ENCODE data around the gene TSPAN9. TPM values are rescaled to one million over a fixed set of nuclear protein-coding genes. Genes with fewer than 3 reads are reported as not detected.

TSPAN9 gene
- total RNA-seq, 2 donors from 2014 or later = 39.5 to 50.2 TPM

DNA sequence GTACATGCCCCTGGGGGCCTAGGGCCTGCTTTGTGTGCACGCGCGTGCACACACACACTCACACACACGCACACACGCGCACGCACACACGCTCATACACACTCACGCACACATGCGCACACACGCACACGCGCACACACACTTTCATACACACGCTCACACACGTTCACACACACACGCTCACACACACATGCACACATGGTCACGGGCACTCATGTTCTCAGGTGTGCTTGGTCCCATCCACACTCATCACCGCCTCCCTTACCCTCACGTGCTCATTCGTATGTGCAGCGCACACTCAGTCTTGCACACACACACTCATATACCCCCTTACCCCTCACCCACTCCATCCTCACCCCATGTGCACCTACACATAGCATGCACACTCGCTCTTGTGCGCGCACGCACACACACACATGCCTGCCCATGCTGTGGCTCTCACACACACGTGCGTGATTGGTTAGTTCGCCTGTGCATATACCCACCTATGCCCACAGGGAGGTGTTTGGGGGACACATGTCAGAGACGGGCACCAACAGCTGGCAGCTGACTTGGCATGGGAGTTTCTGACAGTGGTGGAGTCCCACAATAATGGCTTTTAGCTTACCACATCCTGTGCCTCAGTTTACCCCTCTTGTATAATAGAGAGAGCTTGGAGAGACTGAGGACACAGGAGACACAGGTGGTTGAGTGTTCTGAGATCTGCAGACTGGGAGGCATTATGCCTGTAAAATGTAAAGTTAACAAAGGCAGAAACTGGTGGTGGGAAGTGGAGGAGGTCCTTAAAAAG lies 28.7 kb downstream of the TSPAN9 start:
- Histone ChIP-seq H3K4me3 (no peak overlapping the region), H3K4me1 (ENCODE audit: control insufficient read depth in 1 of 2, low read depth in 2 of 2) (peaks cover 7 to 38% of the 10 kb centered on the region in 2 donors), H3K27me3 (replicated peaks; ENCODE audit: insufficient read depth) (no peaks in the 10 kb centered on the region), H3K36me3 (no peaks in the 10 kb centered on the region), H3K27ac (no peak overlapping the region), H3K9me3 (no peaks in the 10 kb centered on the region)
- ATAC-seq (ENCODE audit: insufficient number of reproducible peaks, low FRiP score, low read depth) = no peak
- no peak for DNase-seq (ENCODE audit: low spot score)
- TF ChIP-seq, protein P1, sequence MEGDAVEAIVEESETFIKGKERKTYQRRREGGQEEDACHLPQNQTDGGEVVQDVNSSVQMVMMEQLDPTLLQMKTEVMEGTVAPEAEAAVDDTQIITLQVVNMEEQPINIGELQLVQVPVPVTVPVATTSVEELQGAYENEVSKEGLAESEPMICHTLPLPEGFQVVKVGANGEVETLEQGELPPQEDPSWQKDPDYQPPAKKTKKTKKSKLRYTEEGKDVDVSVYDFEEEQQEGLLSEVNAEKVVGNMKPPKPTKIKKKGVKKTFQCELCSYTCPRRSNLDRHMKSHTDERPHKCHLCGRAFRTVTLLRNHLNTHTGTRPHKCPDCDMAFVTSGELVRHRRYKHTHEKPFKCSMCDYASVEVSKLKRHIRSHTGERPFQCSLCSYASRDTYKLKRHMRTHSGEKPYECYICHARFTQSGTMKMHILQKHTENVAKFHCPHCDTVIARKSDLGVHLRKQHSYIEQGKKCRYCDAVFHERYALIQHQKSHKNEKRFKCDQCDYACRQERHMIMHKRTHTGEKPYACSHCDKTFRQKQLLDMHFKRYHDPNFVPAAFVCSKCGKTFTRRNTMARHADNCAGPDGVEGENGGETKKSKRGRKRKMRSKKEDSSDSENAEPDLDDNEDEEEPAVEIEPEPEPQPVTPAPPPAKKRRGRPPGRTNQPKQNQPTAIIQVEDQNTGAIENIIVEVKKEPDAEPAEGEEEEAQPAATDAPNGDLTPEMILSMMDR (IDR thresholded peaks at IDR 0.05) = no peak

DNA sequence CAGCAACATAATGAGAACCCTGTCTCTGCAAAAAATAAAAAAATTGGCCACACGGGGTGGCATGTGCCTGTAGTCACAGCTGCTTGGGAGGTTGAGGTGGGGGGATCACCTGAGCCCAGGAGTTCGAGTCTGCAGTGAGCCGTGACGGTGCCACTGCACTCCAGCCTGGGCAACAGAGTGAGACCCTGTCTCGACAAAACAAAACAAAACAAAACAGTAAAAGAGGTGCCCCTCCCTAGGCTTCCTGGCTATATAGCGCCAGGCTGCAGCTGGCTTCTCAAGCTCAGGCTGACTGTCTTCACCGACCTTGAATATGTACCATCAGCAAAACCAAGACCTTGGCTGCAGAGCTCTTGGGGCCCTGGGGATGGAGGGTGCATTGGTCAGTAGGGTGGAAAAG lies 29.4 kb downstream of the TSPAN9 start:
- ATAC-seq (ENCODE audit: insufficient number of reproducible peaks, low FRiP score, low read depth) = no peak

DNA sequence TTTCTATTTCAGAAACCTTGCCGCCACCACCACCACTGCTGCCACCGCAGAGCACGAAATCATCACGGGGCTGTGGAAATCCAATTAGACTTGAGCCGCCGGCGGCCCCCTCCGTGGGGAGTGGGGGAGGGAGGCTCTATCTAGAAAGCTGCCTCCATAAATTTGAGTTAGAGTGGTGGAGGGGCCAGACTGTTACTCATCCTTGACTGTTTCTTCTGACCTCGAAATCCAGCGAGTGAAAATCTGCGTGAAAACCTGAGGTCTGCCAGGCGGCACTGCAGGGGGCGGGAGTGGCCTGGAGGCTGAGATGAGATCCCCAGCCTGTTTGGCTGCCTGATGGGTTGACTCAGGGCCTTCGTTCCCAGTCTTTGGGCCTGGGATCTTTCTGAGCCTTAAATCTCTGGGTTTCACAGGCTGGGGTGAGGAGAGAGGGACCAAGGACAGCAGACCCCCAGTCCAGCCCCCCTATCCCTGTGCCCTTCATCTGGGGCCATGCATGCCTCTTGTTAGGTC lies 29.9 kb downstream of the TSPAN9 start:
- ATAC-seq (ENCODE audit: insufficient number of reproducible peaks, low FRiP score, low read depth) (no peak), DNase-seq (ENCODE audit: low spot score) (no peak)
- Histone ChIP-seq H3K27me3 (replicated peaks; ENCODE audit: insufficient read depth) (no peaks in the 10 kb centered on the region), H3K9me3 (no peaks in the 10 kb centered on the region), H3K27ac (no peak overlapping the region), H3K4me3 (no peak overlapping the region), H3K36me3 (peaks cover 3% of the 10 kb centered on the region), H3K4me1 (ENCODE audit: control insufficient read depth in 1 of 2, low read depth in 2 of 2) (peaks cover under 1 to 26% of the 10 kb centered on the region in 2 donors)
- TF ChIP-seq, protein P1 (IDR thresholded peaks at IDR 0.05) = no peak

More for the DNA sequence above, 29.4 kb downstream of the TSPAN9 start:
- no peaks in the 10 kb centered on the region for H3K9me3 ChIP-seq
- TF ChIP-seq, protein P1 (IDR thresholded peaks at IDR 0.05) = no peak
- DNase-seq (ENCODE audit: low spot score) = no peak
- H3K27ac ChIP-seq = no peak overlapping the region
- peaks cover 3% of the 10 kb centered on the region for H3K36me3 ChIP-seq
- H3K4me1 ChIP-seq (ENCODE audit: control insufficient read depth in 1 of 2, low read depth in 2 of 2) = peaks cover 6 to 31% of the 10 kb centered on the region in 2 donors
- H3K4me3 ChIP-seq = no peak overlapping the region
- no peaks in the 10 kb centered on the region for H3K27me3 ChIP-seq (replicated peaks; ENCODE audit: insufficient read depth)

DNA sequence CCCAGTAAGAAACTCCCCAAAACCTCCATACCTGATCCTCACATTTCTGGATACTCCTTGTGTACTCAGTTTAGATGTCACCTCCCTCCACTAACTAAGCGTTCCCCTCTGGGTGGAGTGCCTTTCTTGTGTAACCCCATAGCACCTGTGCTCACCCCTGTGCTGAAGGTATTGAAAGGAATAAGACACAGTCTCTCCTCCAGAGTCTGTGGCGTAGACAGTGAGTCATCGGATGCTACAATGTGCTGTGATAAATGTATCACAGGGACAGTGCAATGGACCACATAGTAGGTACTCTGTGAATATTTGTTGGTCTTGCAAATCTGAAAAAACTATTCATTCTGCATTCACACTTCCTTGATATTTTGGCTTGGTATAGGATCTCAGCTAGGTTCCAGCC lies 30.8 kb downstream of the TSPAN9 start:
- Histone ChIP-seq H3K4me1 (ENCODE audit: control insufficient read depth in 1 of 2, low read depth in 2 of 2) (peaks cover 0 to 19% of the 10 kb centered on the region in 2 donors), H3K9me3 (no peaks in the 10 kb centered on the region), H3K4me3 (no peak overlapping the region), H3K36me3 (peaks cover 3% of the 10 kb centered on the region), H3K27ac (no peak overlapping the region), H3K27me3 (replicated peaks; ENCODE audit: insufficient read depth) (no peaks in the 10 kb centered on the region)
- DNase-seq (ENCODE audit: low spot score) = no peak
- TF ChIP-seq, protein P1 (IDR thresholded peaks at IDR 0.05) = no peak
- ATAC-seq (ENCODE audit: insufficient number of reproducible peaks, low FRiP score, low read depth) = no peak

DNA sequence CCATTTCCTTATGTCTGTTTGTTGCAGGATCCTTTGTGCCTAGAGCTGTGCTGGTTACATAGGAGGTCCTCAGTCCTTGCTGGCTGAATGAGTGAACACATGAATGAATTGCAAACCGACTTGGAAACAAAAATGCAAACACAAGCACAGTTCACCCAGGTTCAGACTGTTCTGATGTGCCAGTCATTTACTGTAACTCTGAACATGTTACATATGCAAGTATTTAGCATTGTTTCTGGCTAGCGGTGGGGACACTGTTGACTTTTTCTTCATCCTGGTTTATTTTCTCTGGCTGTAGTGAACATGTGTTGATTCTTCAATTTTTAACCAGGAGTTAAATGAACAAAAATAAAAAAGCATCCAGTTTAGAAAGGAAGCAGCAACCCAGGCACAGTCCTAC lies 33.4 kb downstream of the TSPAN9 start:
- ATAC-seq (ENCODE audit: insufficient number of reproducible peaks, low FRiP score, low read depth) (no peak), DNase-seq (ENCODE audit: low spot score) (no peak)
- TF ChIP-seq, protein P1 (IDR thresholded peaks at IDR 0.05) = no peak
- no peak overlapping the region for H3K27ac ChIP-seq
- H3K9me3 ChIP-seq = no peaks in the 10 kb centered on the region
- no peaks in the 10 kb centered on the region for H3K27me3 ChIP-seq (replicated peaks; ENCODE audit: insufficient read depth)
- peaks cover 0 to 9% of the 10 kb centered on the region in 2 donors for H3K4me1 ChIP-seq (ENCODE audit: control insufficient read depth in 1 of 2, low read depth in 2 of 2)
- no peak overlapping the region for H3K4me3 ChIP-seq
- peaks cover 7% of the 10 kb centered on the region for H3K36me3 ChIP-seq

Measured in thoracic aorta (tissue), 2 donors.